HepG2 (cell line): ENCODE results near the gene NFASC. TPM values are rescaled to one million over a fixed set of nuclear protein-coding genes. Genes with fewer than 3 reads are reported as not detected.

Experiments used
- ATAC-seq: fragments of 200-7000 bp; cut with Tn5 transposase; 3 replicates; pipeline ENCODE4 v1.9.1; 2020; ENCODE audit warnings: mild to moderate bottlenecking, moderate library complexity
- BruUV-seq: library from RNA; stranded (reverse); fragments of 400-500 nt; replicated peaks from 2 replicates; lab custom pipeline; 2021; lab: Mats Ljungman, UMichigan
- CTCF ChIA-PET: fragments of 300-600 bp; formaldehyde crosslinking; extraction: SDS; loops from one replicate; lab custom pipeline; 2021; ENCODE audit warnings: low total read pairs, inconsistent platforms, low intra/inter-chr PET ratio; lab: Yijun Ruan, JAX
- POLR2A ChIA-PET: fragments of 350-600 bp; sonication (Branson Sonifier 250); formaldehyde crosslinking; loops from one replicate; lab custom pipeline; 2020; ENCODE audit warnings: antibody characterized with exemption, inconsistent platforms; lab: Yijun Ruan, JAX
- DNase-seq: peaks from one replicate; pipeline ENCODE4 v3.0.0-alpha.2; 2015; ENCODE audit warnings: low spot score
- FAIRE-seq: peaks from 3 replicates; lab custom pipeline; 2011; peaks lifted over from hg19 to GRCh38; lab: Jason Lieb, UNC
- H2AFZ ChIP-seq: one replicate; pipeline ENCODE4 v1.6.1; 2011; ENCODE audit warnings: low read length, inconsistent platforms
- H3K27ac ChIP-seq: fragments of 300-600 bp; 3 replicates; pipeline ENCODE4 v1.8.0; 2011; ENCODE audit warnings: mixed run types, mild to moderate bottlenecking, mixed read lengths, low read length, inconsistent platforms; ENCODE audit not compliant: insufficient read depth; ENCODE audit errors: extremely low read length
- H3K27me3 ChIP-seq, 2 experiments: fragments of 200-600 bp in 1 of 2; 2 replicates in 1 of 2; 3 replicates in 1 of 2; pipeline versions ENCODE4 v1.6.0 to v1.8.0; 2011; ENCODE audit warnings: low read length in 2 of 2, mild to moderate bottlenecking in 2 of 2, moderate library complexity in 2 of 2, inconsistent platforms in 1 of 2; ENCODE audit not compliant: insufficient read depth in 2 of 2, control insufficient read depth in 1 of 2
- H3K36me3 ChIP-seq, 2 experiments: fragments of 200-600 bp in 1 of 2; replicated peaks in 1 of 2; 2 replicates in 1 of 2; 3 replicates in 1 of 2; pipeline versions ENCODE4 v1.5.1 to v1.8.0; 2011; ENCODE audit warnings: low read length in 2 of 2, inconsistent platforms in 1 of 2; ENCODE audit not compliant: insufficient read depth in 2 of 2, control insufficient read depth in 1 of 2
- H3K4me1 ChIP-seq: 2 replicates; pipeline ENCODE4 v1.5.1; 2012; ENCODE audit warnings: low read length, inconsistent platforms; ENCODE audit not compliant: insufficient read depth
- H3K4me2 ChIP-seq: 2 replicates; pipeline ENCODE4 v1.6.0; 2011; ENCODE audit warnings: low read depth, low read length, inconsistent platforms
- H3K4me3 ChIP-seq, 3 experiments: fragments of 200-600 bp in 1 of 3; sonication (generic), shearing (Covaris generic) in 1 of 3; replicated peaks in 1 of 3; 2 replicates each; pipeline ENCODE4 v1.5.1; 2011 to 2016; ENCODE audit warnings: low read length in 3 of 3, inconsistent platforms in 2 of 3, low read depth in 2 of 3, mild to moderate bottlenecking in 2 of 3, control low read depth in 1 of 3, mixed read lengths in 1 of 3; ENCODE audit not compliant: insufficient read depth in 1 of 3
- H3K79me2 ChIP-seq: one replicate; pipeline ENCODE4 v1.6.1; 2011; ENCODE audit warnings: low read length, inconsistent platforms; ENCODE audit not compliant: insufficient read depth
- H3K9ac ChIP-seq: 2 replicates; pipeline ENCODE4 v1.6.0; 2011; ENCODE audit warnings: mild to moderate bottlenecking, low read depth, low read length, inconsistent platforms; ENCODE audit not compliant: insufficient read depth
- H3K9me3 ChIP-seq: 2 replicates; pipeline ENCODE4 v1.5.1; 2012; ENCODE audit warnings: mild to moderate bottlenecking, low read length
- H4K20me1 ChIP-seq: 2 replicates; pipeline ENCODE4 v1.6.0; 2011; ENCODE audit warnings: inconsistent platforms, mild to moderate bottlenecking, low read length, moderate library complexity; ENCODE audit not compliant: insufficient read depth
- ERF ChIP-seq: IDR thresholded peaks from 2 replicates; pipeline ENCODE4 v1.6.1; 2018; ENCODE audit warnings: missing biosample characterization, missing genetic modification reagents
- FOXA1 ChIP-seq, 2 experiments: fragments of 450-650 bp in 1 of 2; sonication (generic) in 1 of 2; formaldehyde crosslinking in 1 of 2; IDR thresholded peaks; 2 replicates each; pipeline versions ENCODE4 v1.4.0 to v1.6.1; 2016 to 2020; ENCODE audit warnings: missing genetic modification reagents in 1 of 2
- HHEX ChIP-seq: IDR thresholded peaks from 2 replicates; pipeline ENCODE4 v1.6.1; 2016; ENCODE audit warnings: control low read depth
- HMGA1 ChIP-seq: sonication (generic); formaldehyde crosslinking; conservative IDR thresholded peaks from 2 replicates; pipeline ENCODE4 v1.4.0; 2020; ENCODE audit warnings: missing genetic modification reagents
- RCOR2 ChIP-seq: IDR thresholded peaks from 2 replicates; pipeline ENCODE4 v1.6.1; 2016; ENCODE audit warnings: missing biosample characterization, missing genetic modification reagents
- SSRP1 ChIP-seq: IDR thresholded peaks from 2 replicates; pipeline ENCODE4 v1.6.1; 2016; ENCODE audit warnings: control low read depth
- TEAD3 ChIP-seq: optimal IDR thresholded peaks from 2 replicates; pipeline ENCODE3; 2016; ENCODE audit warnings: borderline replicate concordance
- TOPORS ChIP-seq: sonication (generic); formaldehyde crosslinking; IDR thresholded peaks from 2 replicates; pipeline ENCODE4 v1.8.0; 2023; ENCODE audit warnings: mild to moderate bottlenecking, missing genetic modification reagents
- ZNF329 ChIP-seq: sonication (generic); formaldehyde crosslinking; IDR thresholded peaks from 2 replicates; pipeline ENCODE4 v1.9.0; 2021; ENCODE audit warnings: low read depth, mild to moderate bottlenecking, missing genetic modification reagents
- ZNF33B ChIP-seq: sonication (generic); formaldehyde crosslinking; IDR thresholded peaks from 2 replicates; pipeline ENCODE4 v1.5.1; 2020; ENCODE audit warnings: mild to moderate bottlenecking, missing genetic modification reagents
- ZNF343 ChIP-seq: sonication (generic); formaldehyde crosslinking; IDR thresholded peaks from 2 replicates; pipeline ENCODE4 v1.4.0; 2020; ENCODE audit warnings: mild to moderate bottlenecking, missing genetic modification reagents
- ZNF367 ChIP-seq: sonication (generic); formaldehyde crosslinking; IDR thresholded peaks from 2 replicates; pipeline ENCODE4 v1.4.0; 2020; ENCODE audit warnings: missing genetic modification reagents, borderline replicate concordance
- WGBS: methylation state at CpG from one replicate; pipeline ENCODE4 v1.1.6; 2017; ENCODE audit warnings: low lambda C conversion rate; 5-methylcytosine and 5-hydroxymethylcytosine counted together
- in situ Hi-C: cut with HindIII; loops from 2 replicates; pipeline ENCODE4 v1.10.0; 2017; ENCODE audit warnings: low pct_unique_long_range_greater_than_20kb; ENCODE audit not compliant: extremely low pct_ligation_motif_present
- intact Hi-C: fragments of 100-400 bp; cut with micrococcal nuclease; formaldehyde crosslinking; loops from one replicate; pipeline ENCODE4 v1.10.0; 2022; ENCODE audit not compliant: unreplicated experiment
- polyA plus RNA-seq, 8 experiments: library from polyadenylated mRNA; depleted of rRNA in 3 of 8; stranded (reverse) in 7 of 8; unstranded in 1 of 8; fragments of >200 nt; fragmentation: Illumina TruSeq in 4 of 8; extraction: Trizol in 4 of 8; gene quantifications; 2 replicates each; pipeline versions ENCODE4 v1.2.1 to v1.2.3, GENCODE V29; 2011 to 2016; ENCODE audit warnings: low read depth in 4 of 8, missing spikeins in 1 of 8, mixed read lengths in 1 of 8; ENCODE audit not compliant: insufficient read depth in 1 of 8
- total RNA-seq, 5 experiments: library from RNA; depleted of rRNA; stranded (reverse); fragments of >200 nt; fragmentation: Illumina TruSeq; extraction: Trizol; gene quantifications; 2 replicates each; pipeline ENCODE4 v1.2.3, GENCODE V29; 2016; ENCODE audit warnings: low read depth in 1 of 5
- TF ChIP-seq, protein P1 (sequence below): sonication (generic); formaldehyde crosslinking; IDR thresholded peaks from 2 replicates; pipeline ENCODE4 v1.4.0; 2020; ENCODE audit warnings: missing genetic modification reagents
- TF ChIP-seq, protein P2 (sequence below): sonication (generic); formaldehyde crosslinking; conservative IDR thresholded peaks from 2 replicates; pipeline ENCODE4 v1.8.1; 2023; ENCODE audit warnings: missing genetic modification reagents
- TF ChIP-seq, protein P3 (sequence below): fragments of 450-650 bp; IDR thresholded peaks from 2 replicates; pipeline ENCODE4 v1.6.1; 2016
- TF ChIP-seq, protein P4 (sequence below): sonication (generic); formaldehyde crosslinking; IDR thresholded peaks from 2 replicates; pipeline ENCODE4 v1.8.0; 2022; ENCODE audit warnings: mild to moderate bottlenecking, missing genetic modification reagents; ENCODE audit not compliant: insufficient replicate concordance

Gene NFASC
- total and polyA plus RNA-seq, 2 of the 13 experiments (the other 11 are each of a cell fraction or from before 2014, with no cell fraction given) = not detected

DNA sequence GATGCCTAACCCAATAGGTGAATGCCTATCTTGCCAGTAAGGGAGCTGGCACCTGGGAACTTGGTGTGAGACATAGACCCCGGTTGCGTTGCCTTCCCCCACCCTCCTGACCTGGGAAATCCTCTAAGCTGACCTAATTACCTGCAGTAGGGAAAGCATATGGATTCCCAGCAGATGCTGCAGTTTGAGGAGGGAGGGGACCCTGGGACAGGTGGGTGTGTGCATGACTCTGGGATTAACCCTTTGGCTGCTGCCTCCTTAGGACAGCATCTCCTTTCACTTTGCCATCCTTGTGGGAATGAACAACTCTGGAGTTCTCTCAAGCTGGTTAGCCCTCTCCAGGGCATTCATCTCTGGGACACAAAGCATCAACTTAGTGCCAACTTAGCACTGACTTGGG lies 16.4 kb upstream of the NFASC start:
- Histone ChIP-seq H3K36me3 (no peaks in the 10 kb centered on the region), H3K79me2 (no peaks in the 10 kb centered on the region), H2AFZ (no peak overlapping the region), H3K27ac (no peak overlapping the region), H3K4me3 (no peak overlapping the region), H3K4me2 (no peak overlapping the region), H3K9ac (no peak overlapping the region), H3K27me3 (no peaks in the 10 kb centered on the region), H3K4me1 (no peaks in the 10 kb centered on the region), H4K20me1 (no peaks in the 10 kb centered on the region; the same call in 1 of the 2 replicates), H3K9me3 (no peaks in the 10 kb centered on the region)
- in situ Hi-C loops = no loop called here
- ChIA-PET CTCF (no interaction called here), POLR2A (no interaction called here)
- ATAC-seq = no peak
- 0% methylated on average over 2 of the region's 2 CpGs for WGBS
- intact Hi-C loops = no loop called here
- no peak for DNase-seq
- no peak for FAIRE-seq
- TF ChIP-seq, protein P1, sequence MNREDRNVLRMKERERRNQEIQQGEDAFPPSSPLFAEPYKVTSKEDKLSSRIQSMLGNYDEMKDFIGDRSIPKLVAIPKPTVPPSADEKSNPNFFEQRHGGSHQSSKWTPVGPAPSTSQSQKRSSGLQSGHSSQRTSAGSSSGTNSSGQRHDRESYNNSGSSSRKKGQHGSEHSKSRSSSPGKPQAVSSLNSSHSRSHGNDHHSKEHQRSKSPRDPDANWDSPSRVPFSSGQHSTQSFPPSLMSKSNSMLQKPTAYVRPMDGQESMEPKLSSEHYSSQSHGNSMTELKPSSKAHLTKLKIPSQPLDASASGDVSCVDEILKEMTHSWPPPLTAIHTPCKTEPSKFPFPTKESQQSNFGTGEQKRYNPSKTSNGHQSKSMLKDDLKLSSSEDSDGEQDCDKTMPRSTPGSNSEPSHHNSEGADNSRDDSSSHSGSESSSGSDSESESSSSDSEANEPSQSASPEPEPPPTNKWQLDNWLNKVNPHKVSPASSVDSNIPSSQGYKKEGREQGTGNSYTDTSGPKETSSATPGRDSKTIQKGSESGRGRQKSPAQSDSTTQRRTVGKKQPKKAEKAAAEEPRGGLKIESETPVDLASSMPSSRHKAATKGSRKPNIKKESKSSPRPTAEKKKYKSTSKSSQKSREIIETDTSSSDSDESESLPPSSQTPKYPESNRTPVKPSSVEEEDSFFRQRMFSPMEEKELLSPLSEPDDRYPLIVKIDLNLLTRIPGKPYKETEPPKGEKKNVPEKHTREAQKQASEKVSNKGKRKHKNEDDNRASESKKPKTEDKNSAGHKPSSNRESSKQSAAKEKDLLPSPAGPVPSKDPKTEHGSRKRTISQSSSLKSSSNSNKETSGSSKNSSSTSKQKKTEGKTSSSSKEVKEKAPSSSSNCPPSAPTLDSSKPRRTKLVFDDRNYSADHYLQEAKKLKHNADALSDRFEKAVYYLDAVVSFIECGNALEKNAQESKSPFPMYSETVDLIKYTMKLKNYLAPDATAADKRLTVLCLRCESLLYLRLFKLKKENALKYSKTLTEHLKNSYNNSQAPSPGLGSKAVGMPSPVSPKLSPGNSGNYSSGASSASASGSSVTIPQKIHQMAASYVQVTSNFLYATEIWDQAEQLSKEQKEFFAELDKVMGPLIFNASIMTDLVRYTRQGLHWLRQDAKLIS (CRISPR knock-in tag) = no peak
- TF ChIP-seq ZNF367 (CRISPR knock-in tag) (no peak), RCOR2 (no peak), ZNF329 (CRISPR knock-in tag) (no peak), ZNF343 (no peak), ZNF33B (CRISPR knock-in tag) (no peak), HMGA1 (no peak), ERF (CRISPR knock-in tag) (no peak), TOPORS (CRISPR knock-in tag) (no peak), TEAD3 (no peak), SSRP1 (CRISPR knock-in tag) (no peak), FOXA1 (IDR thresholded peaks at IDR 0.05) (no peak), FOXA1 (CRISPR knock-in tag; IDR thresholded peaks at IDR 0.05) (no peak), HHEX (CRISPR knock-in tag) (no peak)
- TF ChIP-seq, protein P2, sequence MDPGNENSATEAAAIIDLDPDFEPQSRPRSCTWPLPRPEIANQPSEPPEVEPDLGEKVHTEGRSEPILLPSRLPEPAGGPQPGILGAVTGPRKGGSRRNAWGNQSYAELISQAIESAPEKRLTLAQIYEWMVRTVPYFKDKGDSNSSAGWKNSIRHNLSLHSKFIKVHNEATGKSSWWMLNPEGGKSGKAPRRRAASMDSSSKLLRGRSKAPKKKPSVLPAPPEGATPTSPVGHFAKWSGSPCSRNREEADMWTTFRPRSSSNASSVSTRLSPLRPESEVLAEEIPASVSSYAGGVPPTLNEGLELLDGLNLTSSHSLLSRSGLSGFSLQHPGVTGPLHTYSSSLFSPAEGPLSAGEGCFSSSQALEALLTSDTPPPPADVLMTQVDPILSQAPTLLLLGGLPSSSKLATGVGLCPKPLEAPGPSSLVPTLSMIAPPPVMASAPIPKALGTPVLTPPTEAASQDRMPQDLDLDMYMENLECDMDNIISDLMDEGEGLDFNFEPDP (CRISPR knock-in tag) = no peak
- TF ChIP-seq, protein P3, sequence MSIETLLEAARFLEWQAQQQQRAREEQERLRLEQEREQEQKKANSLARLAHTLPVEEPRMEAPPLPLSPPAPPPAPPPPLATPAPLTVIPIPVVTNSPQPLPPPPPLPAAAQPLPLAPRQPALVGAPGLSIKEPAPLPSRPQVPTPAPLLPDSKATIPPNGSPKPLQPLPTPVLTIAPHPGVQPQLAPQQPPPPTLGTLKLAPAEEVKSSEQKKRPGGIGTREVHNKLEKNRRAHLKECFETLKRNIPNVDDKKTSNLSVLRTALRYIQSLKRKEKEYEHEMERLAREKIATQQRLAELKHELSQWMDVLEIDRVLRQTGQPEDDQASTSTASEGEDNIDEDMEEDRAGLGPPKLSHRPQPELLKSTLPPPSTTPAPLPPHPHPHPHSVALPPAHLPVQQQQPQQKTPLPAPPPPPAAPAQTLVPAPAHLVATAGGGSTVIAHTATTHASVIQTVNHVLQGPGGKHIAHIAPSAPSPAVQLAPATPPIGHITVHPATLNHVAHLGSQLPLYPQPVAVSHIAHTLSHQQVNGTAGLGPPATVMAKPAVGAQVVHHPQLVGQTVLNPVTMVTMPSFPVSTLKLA = no peak
- TF ChIP-seq, protein P4, sequence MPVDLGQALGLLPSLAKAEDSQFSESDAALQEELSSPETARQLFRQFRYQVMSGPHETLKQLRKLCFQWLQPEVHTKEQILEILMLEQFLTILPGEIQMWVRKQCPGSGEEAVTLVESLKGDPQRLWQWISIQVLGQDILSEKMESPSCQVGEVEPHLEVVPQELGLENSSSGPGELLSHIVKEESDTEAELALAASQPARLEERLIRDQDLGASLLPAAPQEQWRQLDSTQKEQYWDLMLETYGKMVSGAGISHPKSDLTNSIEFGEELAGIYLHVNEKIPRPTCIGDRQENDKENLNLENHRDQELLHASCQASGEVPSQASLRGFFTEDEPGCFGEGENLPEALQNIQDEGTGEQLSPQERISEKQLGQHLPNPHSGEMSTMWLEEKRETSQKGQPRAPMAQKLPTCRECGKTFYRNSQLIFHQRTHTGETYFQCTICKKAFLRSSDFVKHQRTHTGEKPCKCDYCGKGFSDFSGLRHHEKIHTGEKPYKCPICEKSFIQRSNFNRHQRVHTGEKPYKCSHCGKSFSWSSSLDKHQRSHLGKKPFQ (CRISPR knock-in tag) = no peak
- no TSS peak for BruUV-seq
